GF-D8 (cell line): ENCODE results near the gene VRK1.
A peak's percentile ranks its signal among the peaks of the same experiment; 100 is the strongest.
"Not testable (repeated sequence)": the region's sequence is repeated elsewhere in the genome, so short reads cannot be mapped to it uniquely, and the experiment has no call there.

Source experiments
- DNase-seq: peaks from one replicate; lab custom pipeline; 2025; lab: John Stamatoyannopoulos, UW

The VRK1 gene, protein sequence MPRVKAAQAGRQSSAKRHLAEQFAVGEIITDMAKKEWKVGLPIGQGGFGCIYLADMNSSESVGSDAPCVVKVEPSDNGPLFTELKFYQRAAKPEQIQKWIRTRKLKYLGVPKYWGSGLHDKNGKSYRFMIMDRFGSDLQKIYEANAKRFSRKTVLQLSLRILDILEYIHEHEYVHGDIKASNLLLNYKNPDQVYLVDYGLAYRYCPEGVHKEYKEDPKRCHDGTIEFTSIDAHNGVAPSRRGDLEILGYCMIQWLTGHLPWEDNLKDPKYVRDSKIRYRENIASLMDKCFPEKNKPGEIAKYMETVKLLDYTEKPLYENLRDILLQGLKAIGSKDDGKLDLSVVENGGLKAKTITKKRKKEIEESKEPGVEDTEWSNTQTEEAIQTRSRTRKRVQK

DNA sequence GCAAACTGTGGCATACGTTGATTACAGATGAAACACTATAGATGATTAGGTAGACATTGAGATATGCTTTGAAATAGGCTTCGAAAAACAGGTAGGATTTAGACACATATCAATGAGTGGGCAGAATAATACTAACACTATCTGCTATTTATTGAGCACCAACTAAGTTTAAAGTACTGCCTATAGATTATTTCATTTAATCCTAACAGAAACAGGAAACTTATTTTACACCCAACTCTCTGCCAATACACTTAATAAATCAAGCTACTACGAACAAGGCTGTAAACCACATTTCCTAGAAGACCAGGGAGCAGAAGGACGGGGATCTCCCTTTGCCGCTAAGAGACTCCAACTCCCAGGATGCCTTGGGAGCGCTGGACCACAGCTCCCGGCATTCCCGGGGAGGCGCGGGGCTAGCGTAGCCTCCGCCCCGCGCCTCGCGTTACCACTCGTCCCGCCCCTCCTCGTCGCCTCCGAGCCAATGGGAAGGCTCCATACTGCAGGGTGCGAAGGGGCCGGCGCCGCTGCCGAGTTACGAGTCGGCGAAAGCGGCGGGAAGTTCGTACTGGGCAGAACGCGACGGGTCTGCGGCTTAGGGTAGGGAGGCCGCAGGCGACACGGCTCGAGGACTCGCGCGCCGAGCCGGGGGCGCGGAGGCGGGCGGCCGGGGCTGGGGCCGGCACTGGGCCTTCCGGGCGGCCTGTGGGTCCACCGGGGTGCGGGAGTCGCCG is at the start of gene VRK1:
VRK1 (plus strand) TSS at position 532 of the 731 bp plus-strand sequence. CDS start 36,090 bp downstream, outside the sequence.
- DNase-seq: peak; percentile 56

DNA sequence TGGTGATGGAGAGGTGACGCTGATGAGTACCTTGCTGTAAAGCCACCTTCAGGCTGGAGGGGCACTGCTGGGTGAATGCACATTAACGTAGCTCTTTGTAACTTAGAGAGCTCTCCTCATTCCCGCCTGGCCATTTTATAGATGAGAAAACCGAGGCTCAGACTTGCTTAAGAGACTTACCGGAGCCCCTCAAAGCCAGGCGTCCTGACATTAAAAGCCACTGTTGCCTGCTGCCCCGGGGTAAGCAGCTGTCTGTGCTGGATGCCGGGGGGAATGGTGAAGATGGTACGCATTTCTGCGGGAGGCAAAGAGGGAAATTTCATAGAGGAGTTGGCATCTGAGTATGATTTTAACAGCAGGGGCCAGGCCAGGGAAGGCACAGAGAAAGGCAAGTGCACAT is 49.6 kb upstream of the VRK1 start:
- no peak for DNase-seq

DNA sequence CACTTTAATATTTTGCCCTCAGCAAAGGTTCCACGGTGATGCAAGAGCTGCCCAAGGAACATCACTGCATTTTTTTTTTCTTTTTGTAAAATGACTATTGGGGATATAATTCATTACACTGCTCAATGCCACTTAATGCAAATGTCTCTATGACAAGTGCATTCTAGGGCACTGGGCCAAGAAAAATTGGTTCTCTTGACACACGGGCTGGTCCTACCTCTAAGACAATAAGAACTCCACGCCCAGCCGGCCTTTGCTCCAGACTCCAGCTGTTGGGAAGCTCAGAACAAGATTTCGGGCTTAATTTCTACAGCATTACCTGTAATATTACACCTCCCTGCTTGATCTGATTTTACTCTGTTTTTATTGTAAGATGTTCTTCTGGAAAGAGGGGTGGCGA is 48.8 kb upstream of the VRK1 start:
- no peak for DNase-seq

DNA sequence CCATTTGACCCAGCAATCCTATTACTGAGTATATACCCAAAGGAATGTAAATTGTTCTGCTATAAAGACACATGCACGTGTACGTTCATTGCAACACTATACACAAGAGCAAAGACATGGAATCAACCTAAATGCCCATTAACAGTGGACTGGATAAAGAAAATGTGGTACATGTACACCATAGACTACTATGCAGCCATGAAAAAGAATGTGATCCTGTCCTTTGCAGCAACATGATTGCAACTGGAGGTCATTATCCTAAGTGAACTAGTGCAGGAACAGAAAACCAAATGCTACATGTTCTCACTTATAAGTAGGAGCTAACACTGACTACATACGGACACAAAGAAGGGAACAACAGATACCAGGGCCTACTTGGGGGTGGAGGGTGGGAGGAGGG is 45.7 kb upstream of the VRK1 start:
- no peak for DNase-seq

DNA sequence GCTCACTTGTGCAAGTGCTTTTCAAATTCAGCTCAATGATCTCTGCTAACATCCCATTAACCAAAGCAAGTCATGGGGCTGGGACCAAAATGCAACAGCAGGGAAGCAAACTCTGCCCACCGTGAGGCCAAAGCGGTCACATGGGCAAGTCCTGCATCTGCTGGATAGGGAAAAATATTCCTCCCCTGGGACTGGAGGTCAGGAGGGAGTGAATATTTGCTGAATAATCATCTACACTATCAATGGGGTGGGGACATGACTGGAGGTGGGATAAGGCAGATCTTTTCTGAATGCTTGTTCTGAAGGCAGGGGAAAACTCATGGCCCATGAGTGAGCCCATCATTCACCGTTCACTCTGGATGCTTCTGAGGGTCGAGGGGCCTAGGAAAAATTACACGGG is 45.1 kb upstream of the VRK1 start:
- DNase-seq: no peak

DNA sequence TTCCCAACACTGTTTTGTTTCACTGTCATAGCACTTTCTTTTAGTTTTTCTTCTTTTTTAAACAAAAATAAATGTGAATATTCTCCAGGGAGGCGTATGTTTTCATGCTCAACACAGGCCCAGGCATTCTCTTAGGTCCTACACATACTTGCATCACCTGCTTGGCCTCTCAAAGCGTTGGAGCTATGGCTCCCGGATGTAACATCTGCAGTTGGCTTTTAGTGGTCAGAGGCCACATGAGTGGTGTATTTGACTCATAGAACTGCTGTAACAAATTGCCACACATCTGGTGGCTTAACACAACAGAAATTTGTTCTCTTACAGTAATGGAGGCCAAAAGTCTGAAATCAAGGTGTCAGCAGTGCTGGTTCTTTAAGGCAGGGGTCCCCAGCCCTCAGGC is 44.6 kb upstream of the VRK1 start:
- no peak for DNase-seq

DNA sequence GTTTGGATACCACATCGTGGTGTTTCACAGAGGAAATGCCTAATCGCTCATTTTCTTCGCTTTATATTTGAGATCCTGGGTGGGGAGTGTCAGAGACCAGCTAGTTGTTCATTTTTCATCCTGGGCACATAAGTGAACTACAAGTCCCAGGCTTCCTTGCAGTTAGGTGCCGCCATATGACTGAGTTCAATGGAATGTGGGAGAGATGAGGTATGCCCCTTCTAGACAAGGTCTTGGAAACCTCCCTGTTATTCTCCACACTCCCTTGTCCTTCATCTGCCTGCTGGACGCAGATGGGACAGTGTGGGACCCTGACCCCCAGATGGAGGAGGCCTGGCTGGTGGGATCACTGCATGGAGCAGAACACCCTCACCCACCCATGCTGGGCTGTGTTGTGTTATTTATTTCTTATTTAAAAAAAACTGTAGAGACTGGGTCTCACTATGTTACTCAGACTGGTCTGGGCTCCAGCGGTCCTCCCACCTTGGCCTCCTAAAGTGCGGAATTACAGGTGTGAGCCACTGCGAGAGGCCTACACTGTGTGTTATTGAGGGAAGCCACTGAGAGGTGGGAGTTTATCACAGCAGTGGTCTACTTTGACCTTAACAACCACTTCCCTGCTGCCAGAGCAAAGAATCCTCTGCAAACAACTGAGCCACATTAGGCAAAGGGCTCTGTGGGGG is 42.9 kb upstream of the VRK1 start:
- no peak for DNase-seq

DNA sequence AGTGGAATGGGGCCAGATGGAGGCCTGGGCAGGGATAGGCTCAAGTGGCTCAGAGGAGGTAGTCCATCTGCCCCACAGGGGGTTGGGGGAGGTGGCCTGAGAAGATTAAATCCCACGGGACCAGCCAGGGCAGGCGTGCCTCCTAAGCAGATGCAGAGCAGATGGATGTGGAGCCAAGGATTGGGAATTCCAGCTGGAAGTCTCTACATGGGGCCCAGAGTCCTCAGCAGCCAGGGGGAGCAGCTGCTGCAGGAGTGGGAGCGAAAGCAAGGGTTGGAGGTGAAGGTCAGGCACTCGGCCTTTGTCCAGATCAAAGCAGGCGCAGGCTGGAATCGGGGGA is 42.4 kb upstream of the VRK1 start:
- no peak for DNase-seq

DNA sequence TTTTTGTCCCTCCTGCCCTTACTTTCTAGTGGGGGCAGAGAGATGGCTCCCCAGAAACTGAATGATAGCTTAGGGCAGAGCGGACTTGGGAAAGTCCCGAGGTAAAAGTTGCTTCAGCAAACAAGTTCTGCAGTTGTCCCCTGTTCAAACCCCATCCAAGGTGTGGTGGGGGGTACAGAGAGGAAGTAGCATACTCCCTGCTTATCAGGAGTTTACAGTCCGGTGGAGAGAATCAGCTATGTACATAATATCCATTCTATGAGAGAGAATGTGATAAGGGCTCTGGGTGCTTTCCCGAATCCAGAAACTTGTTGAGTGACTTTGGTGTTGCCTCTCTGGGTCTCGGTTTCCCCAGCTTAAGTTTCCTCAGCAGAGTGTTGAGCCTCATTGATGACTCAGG is 40.4 kb upstream of the VRK1 start:
- no peak for DNase-seq

DNA sequence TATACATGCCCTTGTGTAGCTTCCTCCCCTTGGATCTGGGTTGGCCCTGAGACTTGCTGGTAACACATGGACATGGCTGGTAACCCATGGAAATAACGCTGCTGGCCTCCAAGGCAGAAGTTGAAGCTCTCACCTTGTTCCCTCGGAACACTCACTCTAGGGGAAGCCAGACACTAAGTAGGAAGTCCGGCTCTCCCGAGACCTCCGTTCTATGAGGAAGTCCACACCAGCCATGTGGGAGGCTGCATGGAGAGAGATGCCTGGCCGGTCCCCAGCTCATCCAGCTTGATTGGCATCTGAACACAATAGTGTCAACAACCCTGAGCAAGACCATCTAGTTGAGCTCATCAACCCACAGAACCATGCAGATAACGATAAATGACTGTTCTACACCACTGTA is 39.7 kb upstream of the VRK1 start:
- no peak for DNase-seq

DNA sequence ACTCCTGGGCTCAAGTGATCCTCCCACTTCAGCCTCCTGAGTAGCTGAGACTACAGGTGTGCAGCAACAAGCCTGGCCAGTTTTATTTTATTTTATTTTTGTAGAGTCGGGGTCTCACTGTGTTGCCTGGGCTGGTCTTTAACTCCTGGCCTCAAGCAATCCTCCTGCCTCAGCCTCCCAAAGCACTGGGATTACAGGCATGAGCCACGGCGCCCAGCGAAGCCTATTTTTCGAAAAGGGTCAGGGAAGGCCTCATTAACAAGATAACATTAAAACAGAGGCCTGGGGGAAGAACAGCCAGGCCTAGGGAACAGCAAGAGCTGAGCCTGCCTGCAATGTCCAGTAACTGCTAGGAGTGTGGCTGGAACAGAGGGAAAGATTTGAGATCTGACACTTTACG is 36.1 kb upstream of the VRK1 start:
- no peak for DNase-seq

DNA sequence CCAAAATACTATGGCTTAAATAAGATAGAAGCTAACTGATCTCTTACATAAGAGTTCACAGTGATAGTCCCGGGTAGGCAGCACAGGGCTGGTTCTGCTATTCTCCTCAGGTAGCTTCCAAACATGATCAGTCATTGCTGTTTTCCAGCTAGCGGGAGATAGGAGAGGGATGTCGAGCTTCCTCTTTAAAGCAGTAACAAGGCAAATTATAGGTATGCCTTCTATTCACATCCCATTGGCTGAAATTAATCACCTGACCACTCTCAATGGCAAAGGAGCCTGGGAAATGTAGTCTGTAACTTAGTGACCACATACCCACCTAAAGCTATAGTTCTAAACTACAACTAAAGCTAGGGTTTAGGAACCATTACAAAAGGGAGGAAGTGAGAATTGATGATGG is 34.5 kb upstream of the VRK1 start:
- DNase-seq: no peak

DNA sequence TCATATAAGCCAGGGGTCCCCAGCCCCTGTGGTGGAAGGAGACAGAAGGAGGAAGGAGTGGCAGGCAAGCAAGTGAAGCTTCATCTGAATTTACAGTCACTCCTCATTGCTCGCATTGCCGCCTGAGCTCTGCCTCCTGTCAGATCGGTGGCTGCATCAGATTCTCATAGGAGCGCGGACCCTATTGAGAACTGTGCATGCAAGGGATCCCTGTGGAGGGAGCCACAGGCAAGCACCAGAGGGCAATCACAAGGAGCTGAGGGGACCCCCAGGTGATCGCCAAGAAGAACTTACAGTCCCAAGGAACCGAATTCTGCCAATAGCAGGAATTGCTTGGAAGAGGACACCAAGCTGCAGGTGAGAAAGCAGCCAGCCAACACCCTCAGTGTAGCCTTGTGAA is 33.2 kb upstream of the VRK1 start:
- no peak for DNase-seq

DNA sequence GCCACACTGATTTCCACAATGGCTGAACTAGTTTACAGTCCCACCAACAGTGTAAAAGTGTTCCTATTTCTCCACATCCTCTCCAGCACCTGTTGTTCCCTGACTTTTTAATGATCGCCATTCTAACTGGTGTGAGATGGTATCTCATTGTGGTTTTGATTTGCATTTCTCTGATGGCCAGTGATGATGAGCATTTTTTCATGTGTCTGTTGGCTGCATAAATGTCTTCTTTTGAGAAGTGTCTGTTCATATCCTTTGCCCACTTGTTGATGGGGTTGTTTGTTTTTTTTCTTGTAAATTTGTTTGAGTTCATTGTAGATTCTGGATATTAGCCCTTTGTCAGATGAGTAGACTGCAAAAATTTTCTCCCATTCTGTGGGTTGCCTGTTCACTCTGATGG is 32.0 kb upstream of the VRK1 start:
- not testable (repeated sequence) for DNase-seq

DNA sequence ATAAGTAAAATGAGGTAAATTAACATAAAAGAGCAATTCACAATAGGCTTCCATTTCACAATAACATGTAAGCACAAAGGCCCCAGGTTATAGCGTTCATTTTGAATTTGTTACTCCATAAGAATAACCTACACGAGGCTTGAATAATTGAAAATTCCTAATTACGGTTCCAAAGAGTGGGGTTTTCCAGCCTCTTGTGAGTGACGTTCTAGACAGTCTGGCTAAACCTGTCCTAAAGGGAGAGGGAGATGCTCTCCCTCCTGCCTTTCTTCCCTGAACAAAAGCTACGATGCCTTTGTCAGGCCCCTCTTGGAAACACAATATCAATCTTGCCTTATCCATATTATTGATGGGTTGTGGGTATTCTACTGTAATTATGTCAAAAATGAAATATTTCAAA is 24.3 kb upstream of the VRK1 start:
- DNase-seq: no peak

DNA sequence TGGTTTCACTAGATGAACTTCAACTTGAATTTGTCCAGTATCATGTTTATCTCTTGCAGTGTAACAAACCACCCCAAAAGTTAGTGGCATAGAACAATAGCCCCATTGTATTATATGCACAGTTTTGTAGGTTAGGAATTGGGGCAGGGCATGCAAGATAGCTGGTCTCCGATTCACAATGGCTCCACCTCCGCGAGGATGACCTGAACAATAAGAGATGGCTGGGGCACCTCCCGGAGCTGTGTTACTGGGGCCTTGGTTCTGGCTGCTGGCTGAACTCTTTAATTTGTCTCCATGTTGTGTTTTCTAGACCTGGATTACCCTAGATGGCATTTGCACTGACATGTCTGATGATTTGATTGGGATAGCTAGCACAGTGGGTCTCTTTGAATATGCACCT is 20.4 kb upstream of the VRK1 start:
- no peak for DNase-seq

DNA sequence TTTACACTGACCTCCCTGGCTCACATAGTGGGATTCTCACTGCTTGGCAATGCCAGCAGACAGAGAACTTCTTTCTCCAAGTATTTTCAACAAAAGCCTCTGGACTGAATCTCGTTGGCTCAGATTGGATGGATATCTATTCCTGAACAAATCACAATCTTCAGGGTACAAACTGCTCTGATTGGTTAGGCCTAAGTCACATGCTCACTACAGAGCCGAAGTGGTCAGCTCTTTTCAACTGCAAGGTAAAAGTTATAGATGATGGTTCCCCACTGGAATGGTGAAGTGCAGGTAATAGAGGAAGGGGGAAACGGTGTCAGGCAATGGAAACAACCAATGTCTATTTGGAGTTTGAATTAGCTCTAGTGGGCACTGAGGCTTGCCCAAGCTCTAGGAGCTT is 16.7 kb upstream of the VRK1 start:
- DNase-seq: no peak

DNA sequence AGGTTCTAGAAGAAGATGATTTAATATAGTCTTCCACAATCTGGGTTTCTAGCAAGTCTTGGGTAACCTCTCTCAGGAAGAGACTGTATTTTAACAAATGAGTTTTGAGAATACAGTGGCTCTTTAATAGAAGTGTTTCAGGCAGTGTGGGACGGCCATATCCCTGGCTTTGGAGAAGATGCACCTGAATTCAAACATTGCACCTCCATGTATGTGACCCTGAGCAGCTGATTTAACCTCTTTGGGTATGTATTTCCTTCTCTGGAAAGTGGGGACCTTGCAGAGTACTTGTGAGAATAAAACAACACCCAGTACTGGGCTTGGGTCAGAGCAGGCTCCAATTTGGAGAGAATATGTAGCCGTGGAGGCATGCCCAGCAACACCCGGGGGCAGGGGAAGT is 15.8 kb upstream of the VRK1 start:
- no peak for DNase-seq

DNA sequence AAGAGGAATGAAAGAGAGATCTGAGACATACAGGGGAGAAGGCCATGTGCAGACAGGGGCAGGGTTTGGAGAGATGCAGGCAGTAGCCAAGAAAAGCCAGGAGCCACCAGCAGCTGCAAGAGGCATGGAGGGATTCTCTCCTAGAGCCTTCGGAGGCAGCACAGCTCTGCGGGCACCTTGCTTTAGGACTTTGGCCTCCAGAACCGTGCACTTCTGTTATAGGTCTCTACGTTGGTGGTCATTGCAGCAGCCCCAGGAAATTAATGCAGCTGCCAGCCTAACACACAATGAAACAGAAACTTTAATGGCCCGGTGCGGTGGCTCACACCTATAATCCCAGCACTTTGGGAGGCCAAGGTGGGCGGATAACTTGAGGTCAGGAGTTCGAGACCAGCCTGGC is 14.7 kb upstream of the VRK1 start:
- DNase-seq: no peak

DNA sequence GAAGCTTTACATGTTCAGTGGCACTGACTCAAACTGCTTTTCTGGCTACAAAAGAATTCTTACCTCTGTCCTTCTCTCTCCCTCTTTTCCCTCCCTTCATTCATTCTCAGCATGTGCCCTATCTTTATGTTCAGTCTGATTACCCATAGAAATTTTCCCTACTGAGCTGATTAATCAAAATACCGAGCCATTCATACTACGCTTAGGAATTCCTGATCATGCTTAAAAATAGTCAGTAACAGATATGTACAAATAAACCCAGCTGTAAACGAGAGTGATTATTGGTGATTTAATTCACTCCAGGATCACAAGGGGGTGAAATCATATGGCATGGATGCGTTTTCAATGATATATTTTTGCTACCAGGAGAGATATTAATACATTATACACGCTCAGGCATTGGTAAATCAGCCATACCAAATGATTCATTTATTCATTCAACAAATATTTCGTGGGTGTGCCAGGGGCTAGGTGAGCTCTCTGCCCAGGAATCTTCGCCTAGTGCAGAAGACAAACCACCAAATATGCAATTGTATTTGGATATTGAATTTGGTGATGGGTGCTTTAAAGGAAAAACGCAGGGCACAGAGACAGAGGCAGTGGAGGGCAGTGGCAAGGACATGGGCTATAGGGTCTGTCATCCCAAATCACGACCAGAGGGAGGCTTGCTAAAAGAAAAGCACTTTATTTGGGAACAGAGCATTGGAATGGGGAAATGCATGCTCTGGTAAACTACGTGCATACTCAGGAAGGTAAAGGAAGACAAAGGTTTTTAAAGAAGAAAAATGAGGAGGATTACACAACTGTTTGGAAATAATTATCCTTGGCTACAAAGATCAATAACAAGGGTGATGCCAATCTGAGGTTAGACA is 13.9 kb upstream of the VRK1 start:
- DNase-seq: no peak

DNA sequence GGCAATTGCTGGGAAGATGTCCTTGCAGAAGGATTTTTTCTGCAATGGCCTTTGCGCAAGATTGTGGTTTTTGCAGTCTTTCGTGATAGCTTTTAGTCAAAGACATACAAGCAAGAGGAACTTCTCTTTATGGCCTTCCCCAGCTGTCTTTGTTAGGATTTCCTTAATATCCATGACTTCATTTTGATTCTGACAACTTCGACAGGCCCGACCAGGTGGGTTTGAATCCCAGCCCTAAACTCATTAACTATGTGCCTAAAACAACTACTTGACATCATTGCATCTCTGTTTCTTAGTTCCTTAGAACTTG is 13.3 kb upstream of the VRK1 start:
- DNase-seq: peak; percentile 69

DNA sequence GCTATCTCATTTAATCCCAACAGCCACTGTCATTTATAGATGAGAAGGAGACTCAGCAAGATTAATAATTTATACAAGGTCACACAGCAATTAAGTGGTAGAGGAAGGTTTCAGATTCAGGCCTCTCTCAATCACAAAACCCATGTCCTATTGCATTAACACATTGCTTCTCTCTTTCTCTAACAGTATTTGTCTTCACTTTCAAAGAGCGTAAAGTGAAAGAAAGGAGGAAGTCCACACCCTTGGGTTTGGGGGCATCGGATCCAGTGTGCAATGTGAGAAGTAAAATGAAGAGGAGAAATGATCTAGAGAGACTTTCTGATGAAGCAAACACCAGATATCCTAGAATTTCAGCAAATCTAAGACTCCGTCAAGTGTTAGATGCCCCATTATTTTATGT is 7.0 kb upstream of the VRK1 start:
- DNase-seq: no peak
